GM21723 (cell line): ENCODE data around the gene CAMK2B.

Experiments
- ATAC-seq: cut with Tn5 transposase; IDR thresholded peaks from one replicate; pipeline ENCODE4 v1.9.1; 2021; ENCODE audit warnings: mild to moderate bottlenecking, moderate library complexity; ENCODE audit not compliant: unreplicated experiment

The CAMK2B gene

GRCh38 chr7:44258865-44259546 is 66.4 kb downstream of the CAMK2B start:
- no peak for ATAC-seq

DNA sequence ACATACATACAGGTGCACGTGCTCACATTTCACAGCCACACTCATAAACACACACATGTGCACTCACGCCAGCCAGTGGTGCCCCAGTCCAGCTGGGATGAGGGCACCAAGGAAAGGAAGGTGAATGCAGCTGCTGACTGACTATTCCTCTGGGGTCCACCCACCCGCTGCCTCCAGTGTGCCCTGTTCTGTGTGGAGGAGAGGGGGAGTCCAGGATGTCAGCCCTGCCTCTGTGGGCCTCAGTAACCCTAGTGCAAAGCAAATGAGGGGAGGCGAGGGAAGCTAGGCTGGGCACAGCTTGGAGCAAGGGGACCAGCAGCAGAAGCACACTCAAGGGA is 67.0 kb downstream of the CAMK2B start:
- no peak for ATAC-seq

DNA sequence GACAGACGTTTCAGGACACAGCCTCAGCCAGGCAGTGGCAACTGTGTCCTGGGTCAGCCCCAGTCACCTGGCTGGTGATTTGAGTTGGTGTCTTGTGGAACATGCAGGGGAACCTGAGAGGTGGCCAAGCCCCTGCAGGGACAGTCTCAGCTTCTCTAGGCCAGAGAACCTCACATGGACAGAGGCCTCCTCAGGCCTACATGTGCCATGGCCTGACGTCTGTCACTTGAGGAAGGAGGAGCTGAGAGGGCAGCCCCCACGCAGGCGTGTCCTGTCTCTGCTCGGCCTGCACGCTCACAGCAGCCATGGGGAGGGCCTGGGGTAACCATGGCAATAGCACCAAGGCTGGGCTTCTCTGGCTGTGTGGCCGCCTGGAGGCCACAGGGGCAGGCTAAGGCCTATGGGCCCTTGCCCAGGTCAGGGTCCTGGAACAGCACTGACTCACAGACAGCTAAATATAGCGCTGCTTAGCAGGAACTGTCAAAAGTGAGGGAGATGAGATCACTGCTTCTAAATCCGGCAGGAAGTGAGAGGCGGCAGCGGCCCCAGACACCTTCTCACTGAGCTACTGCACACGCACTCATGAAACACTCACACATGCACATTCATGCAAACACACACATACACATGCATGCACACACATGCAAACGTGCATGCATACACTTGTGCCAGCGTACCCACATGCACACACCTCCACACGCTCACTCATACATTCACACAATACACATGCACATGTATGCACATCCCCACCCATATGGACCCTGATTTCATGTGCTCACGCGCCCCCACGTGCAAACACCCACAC is 67.6 kb downstream of the CAMK2B start:
- ATAC-seq: peak; percentile 92

GRCh38 chr7:44257213-44257612 is 68.2 kb downstream of the CAMK2B start:
- no peak for ATAC-seq

DNA sequence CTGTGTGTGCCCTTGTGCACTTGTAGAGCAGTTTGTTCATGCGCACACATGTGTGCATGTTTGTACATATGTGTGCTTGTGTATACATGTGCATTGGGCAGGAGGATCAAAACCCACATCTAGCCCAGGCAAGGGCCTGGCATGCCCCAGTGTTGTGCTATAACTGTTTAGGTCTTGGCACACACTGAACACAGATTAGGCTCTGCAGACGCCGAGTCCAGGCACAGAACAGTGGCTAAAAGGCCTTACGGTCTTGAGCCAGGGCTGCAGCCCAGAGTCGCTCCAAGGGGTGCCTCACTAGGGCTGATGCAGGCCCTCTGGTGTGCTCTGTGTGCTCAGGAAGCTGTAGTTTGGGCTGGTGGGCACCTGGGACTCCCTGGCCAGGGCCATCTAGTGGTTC is 68.9 kb downstream of the CAMK2B start:
- ATAC-seq: no peak

GRCh38 chr7:44251881-44252280 is 73.5 kb downstream of the CAMK2B start:
- ATAC-seq: no peak

- no peak for ATAC-seq
These were observed 74.1 kb downstream of the CAMK2B start for GRCh38 chr7:44251269-44251668.

DNA sequence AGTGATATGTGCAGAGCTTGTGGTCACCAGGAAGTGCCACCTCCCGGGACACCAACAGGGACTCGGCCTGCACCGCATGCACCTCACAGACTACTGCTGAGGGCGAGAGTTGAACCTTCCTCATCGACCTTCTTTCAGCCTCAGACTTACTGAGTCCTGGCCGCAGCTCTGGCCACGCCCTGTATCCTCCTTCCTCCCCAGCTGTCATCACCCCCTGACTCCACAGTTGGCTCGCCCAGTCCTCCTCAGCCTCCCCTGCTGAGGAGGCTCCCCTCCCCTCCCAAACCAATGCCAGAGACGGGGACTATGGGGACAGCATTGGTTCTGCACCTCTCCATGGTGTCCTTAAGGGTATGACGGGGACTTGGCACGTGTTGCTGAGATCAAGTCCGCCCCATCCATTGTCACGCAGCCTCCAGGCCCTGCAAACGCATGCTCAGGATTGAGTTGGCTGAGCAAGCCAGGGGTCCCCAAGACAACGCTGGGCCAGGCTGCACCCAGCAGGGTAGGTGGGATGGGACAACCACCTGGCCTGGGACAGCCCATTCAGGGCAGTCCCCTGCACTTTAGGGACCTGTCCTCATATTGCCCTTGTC is 75.7 kb downstream of the CAMK2B start:
- no peak for ATAC-seq

- ATAC-seq: no peak
These were observed 77.3 kb downstream of the CAMK2B start for GRCh38 chr7:44247868-44248651.

GRCh38 chr7:44246396-44247113 is 78.8 kb downstream of the CAMK2B start:
- no peak for ATAC-seq

DNA sequence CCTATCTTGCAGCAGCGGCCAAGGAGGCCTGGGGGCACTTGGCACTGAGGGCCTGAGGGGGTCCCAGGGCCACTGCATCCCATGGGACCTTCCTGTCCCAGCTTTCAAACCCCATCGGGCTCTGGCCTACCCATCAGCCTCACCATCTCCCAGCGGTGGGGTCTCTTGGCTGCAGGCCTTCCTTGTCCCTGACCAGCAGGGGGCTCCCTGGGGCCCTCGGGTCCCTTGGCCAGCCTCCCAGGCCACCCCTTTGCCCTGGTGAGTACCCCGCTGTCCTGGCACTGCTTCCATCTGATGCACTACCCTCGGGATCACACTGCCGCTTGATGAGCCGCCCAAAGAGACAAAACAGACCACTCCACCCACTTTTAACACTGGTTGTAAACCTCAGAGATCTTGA is 81.1 kb downstream of the CAMK2B start:
- ATAC-seq: no peak

GRCh38 chr7:44242091-44242490 is 83.3 kb downstream of the CAMK2B start:
- no peak for ATAC-seq

- peak; percentile 65 for ATAC-seq
These were observed 84.3 kb downstream of the CAMK2B start for GRCh38 chr7:44240983-44241510.

DNA sequence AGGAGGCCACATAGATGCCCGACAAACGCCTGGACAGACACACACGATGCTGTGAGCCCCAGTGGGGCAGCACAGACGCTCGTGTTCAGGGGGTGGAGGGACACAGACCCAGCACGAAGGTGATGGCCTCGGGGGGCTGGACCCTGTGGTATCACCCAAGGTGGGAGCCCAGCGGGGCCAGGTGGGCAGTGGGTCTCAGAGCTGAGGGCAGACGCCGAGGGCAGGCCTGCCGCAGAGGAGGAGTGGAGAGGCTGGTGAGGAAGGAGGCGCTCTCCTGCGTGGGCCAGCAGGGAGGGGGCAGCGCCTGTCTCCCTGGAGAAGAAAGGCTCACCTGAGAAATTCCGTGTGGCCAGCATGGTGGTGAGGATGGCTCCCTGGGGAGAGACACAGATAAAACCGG is 85.0 kb downstream of the CAMK2B start:
- no peak for ATAC-seq

- no peak for ATAC-seq
These were observed 86.0 kb downstream of the CAMK2B start for GRCh38 chr7:44239361-44239760.

DNA sequence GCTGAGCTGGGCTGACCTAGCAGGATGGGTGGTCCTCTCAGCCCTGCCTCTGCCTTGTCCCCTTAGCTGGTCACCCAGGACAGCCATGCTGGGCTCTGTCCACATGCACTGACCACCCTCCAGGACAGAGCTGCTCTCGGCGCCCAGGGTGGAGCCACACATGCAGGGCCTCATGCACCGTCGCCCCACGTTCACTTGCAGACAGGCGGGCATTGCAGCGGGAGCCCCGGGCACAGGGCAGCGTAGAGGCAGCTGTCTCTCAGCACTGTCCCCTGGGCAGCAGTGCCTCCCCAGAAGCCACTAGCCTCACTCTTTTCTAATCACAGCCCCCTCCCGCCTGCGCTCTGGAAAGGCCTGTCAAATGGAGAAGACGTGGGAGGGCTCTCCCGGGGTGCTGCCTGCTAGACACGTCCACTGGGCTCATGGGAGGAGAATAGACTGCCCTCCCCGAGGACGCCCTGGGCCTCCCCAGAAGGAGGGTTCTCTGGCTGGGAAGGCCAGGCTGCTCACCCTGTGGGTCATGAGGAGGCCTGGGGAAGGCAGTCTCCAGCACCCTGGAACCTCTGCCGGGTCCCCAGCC is 87.2 kb downstream of the CAMK2B start:
- ATAC-seq: no peak

DNA sequence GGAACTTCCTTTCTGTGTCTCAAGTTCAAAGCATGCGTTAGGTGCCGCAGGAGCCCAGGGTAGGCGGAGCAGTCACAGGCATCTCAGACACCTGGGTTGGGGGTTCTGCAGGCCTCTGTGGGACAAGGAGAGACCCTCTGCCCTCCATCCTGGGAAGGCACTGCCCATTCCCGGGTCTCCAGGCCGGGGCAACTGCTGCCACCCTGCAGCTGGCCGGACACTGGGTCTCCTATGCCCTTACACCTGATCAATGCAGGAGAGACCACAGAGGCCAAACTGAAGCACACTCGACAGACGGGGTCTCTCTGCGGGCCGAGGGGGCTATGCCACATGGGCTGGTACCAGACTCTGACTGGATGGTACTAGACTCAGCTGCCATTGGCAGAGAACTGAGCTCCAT is 87.7 kb downstream of the CAMK2B start:
- no peak for ATAC-seq

GRCh38 chr7:44236333-44236728 is 89.1 kb downstream of the CAMK2B start:
- ATAC-seq: no peak

DNA sequence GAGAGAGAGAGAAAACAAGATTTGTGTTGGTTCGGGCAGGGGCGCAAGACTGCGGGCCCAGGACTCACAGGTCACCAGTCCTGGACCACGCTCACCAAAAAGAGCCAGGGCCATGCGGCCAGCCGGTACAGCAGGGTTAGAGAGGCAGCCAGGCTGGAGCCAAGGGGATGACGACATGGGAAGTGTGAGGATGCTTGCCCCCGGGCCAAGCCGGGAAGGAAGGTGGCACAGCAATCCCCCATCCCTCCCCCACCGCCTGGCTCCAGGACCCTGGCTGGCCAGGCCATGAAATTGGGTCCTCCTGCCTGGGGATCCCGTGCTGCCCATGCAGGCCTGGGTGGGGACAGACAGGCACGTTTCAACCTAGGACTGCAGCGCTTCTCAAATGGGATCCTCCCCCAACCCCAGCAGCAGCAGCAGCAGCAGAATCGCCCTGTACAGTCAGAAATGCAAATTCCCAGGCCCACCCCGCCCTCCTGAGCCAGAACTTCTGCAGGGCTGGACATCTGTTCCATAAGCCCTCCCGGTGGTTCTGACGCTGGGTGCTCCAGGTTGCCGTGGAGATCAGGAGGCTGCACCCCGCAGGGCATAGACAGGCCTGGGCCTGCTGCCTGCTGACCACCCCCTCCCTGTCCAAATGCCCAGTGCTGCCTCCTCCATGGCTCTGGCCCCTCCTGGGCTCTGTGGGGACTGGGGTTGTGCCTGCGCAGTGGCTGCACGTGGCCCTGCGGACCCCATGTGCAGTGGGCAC is 89.6 kb downstream of the CAMK2B start:
- no peak for ATAC-seq
